OCI-LY3 (cell line): ENCODE measurements around the gene TTC23.

Experiments
- CTCF ChIP-seq: fragments of 200-600, 300-600 bp; sonication (generic); IDR thresholded peaks from 2 replicates; pipeline ENCODE4 v1.5.1; 2014; ENCODE audit warnings: antibody characterized with exemption, low read length, low read depth
- EZH2phosphoT487 ChIP-seq: fragments of 200-600 bp; shearing (Covaris generic); IDR thresholded peaks from 2 replicates; pipeline ENCODE4 v1.6.1; 2018; ENCODE audit warnings: antibody characterized with exemption, mixed run types, low read depth

- TF ChIP-seq CTCF (no peak), EZH2phosphoT487 (no peak)
Observed at GRCh38 chr15:99103279-99103678, 146.1 kb downstream of the TTC23 start.
